Naive thymus-derived CD4-positive, alpha-beta T cell (primary cell): Measurements from ENCODE around the gene TNFAIP2. TPM values are rescaled to one million over a fixed set of nuclear protein-coding genes. Genes with fewer than 3 reads are reported as not detected.

Experiments used
- ATAC-seq: fragments of 150-1000 bp; cut with Tn5 transposase; 2 replicates; pipeline ENCODE4 v1.10.0; 2021; ENCODE audit warnings: mild to moderate bottlenecking, moderate library complexity
- CTCF ChIA-PET: fragments of 350-600 bp; sonication (Branson Sonifier 250); formaldehyde crosslinking; loops from one replicate; lab custom pipeline; 2021; ENCODE audit warnings: antibody characterized with exemption; lab: Charles Lee
- POLR2A ChIA-PET: fragments of 350-600 bp; sonication (Branson Sonifier 250); formaldehyde crosslinking; loops from one replicate; lab custom pipeline; 2021; ENCODE audit warnings: antibody characterized with exemption, inconsistent platforms; lab: Charles Lee
- DNase-seq, 9 donors: peaks; one replicate each; pipeline versions ENCODE4 v3.0.0 to v3.0.0-alpha.2; 2020 to 2022; ENCODE audit warnings: mixed read lengths in 1 of 9
- H3K27ac ChIP-seq: one replicate; pipeline ENCODE4 v1.7.0; 2013; ENCODE audit warnings: mild to moderate bottlenecking, low read depth, low read length, moderate library complexity
- H3K27me3 ChIP-seq, 2 donors: one replicate each; pipeline ENCODE4 v1.7.0; 2013; ENCODE audit warnings: low read length in 2 of 2, mild to moderate bottlenecking in 2 of 2, moderate library complexity in 2 of 2; ENCODE audit not compliant: control insufficient read depth in 2 of 2, insufficient read depth in 2 of 2
- H3K36me3 ChIP-seq, 3 experiments: 1 replicate in 2 of 3; 2 replicates in 1 of 3; pipeline ENCODE4 v1.7.0; 2013; ENCODE audit warnings: low read length in 3 of 3, mild to moderate bottlenecking in 3 of 3, moderate library complexity in 1 of 3; ENCODE audit not compliant: insufficient read depth in 3 of 3, control insufficient read depth in 2 of 3
- H3K4me1 ChIP-seq, 2 donors: one replicate each; pipeline ENCODE4 v1.7.0; 2013; ENCODE audit warnings: low read length in 2 of 2, mild to moderate bottlenecking in 2 of 2, moderate library complexity in 1 of 2; ENCODE audit not compliant: control insufficient read depth in 2 of 2, insufficient read depth in 2 of 2
- H3K4me3 ChIP-seq: 2 replicates; pipeline ENCODE4 v1.7.0; 2013; ENCODE audit warnings: mild to moderate bottlenecking, low read length
- H3K9me3 ChIP-seq, 3 experiments: 1 replicate in 2 of 3; 2 replicates in 1 of 3; pipeline ENCODE4 v1.7.0; 2013; ENCODE audit warnings: low read length in 3 of 3; ENCODE audit not compliant: control insufficient read depth in 2 of 3
- H3K27ac Mint-ChIP-seq, 9 donors: one replicate each; pipeline ENCODE4 v1.8.0; 2020 to 2022; ENCODE audit warnings: mixed read lengths in 9 of 9, mild to moderate bottlenecking in 8 of 9, moderate library complexity in 5 of 9, inconsistent platforms in 2 of 9
- H3K27me3 Mint-ChIP-seq, 5 donors: one replicate each; pipeline ENCODE4 v1.8.0; 2021 to 2022; ENCODE audit warnings: mixed read lengths in 5 of 5, mild to moderate bottlenecking in 1 of 5
- H3K36me3 Mint-ChIP-seq, 5 donors: one replicate each; pipeline ENCODE4 v1.8.0; 2020 to 2022; ENCODE audit warnings: mixed read lengths in 5 of 5, mild to moderate bottlenecking in 3 of 5, inconsistent platforms in 1 of 5
- H3K4me1 Mint-ChIP-seq, 7 donors: one replicate each; pipeline ENCODE4 v1.8.0; 2020 to 2022; ENCODE audit warnings: mixed read lengths in 7 of 7, mild to moderate bottlenecking in 3 of 7, inconsistent platforms in 1 of 7
- H3K4me3 Mint-ChIP-seq, 10 donors: one replicate each; pipeline ENCODE4 v1.8.0; 2020 to 2022; ENCODE audit warnings: mild to moderate bottlenecking in 10 of 10, mixed read lengths in 10 of 10, moderate library complexity in 6 of 10, inconsistent platforms in 2 of 10
- H3K9me3 Mint-ChIP-seq, 11 donors: one replicate each; pipeline ENCODE4 v1.8.0; 2020 to 2022; ENCODE audit warnings: mixed read lengths in 11 of 11, mild to moderate bottlenecking in 4 of 11, inconsistent platforms in 1 of 11, moderate library complexity in 1 of 11
- intact Hi-C, 2 donors: fragments of 100-400 bp; cut with micrococcal nuclease; formaldehyde crosslinking; loops; one replicate each; pipeline ENCODE4 v1.15.1; 2023
- polyA plus RNA-seq, 2 donors: library from polyadenylated mRNA; unstranded; fragments of 300-500 nt; fragmentation: Illumina TruSeq; gene quantifications; one replicate each; pipeline ENCODE4 v1.2.3, GENCODE V29; 2021
- total RNA-seq, 6 experiments: library from RNA in 5 of 6; stranded (reverse) in 5 of 6; gene quantifications; 1 replicate in 5 of 6; 2 replicates in 1 of 6; pipeline ENCODE4 v1.2.3 and lab custom pipeline; 2021 to 2026

TNFAIP2 gene
- total RNA-seq (100 to 1,000 TPM in 1 of 5 experiments, 10 to 100 TPM in 1, 1 to 10 TPM in 3; 1.1 to 309 (median 5.5) TPM), polyA plus RNA-seq (not detected), total RNA-seq (lab: John Stamatoyannopoulos, UW) (1.9 reads per million, percentile 8 among the genes with 10 or more reads in this experiment)

GRCh38 chr14:103122947-103123633 is at the start of gene TNFAIP2:
Gene TNFAIP2 (plus strand): TSS chr14:103123461. CDS start chr14:103126458, 2,997 bp downstream.
- intact Hi-C loops: no loop called here
- no peaks in the 10 kb centered on the region for H3K27me3 ChIP-seq
- H3K36me3 Mint-ChIP-seq: no peaks in the 10 kb centered on the region
- peaks cover 0 to 5% (median 4%) of the 10 kb centered on the region in 7 donors for H3K4me1 Mint-ChIP-seq
- peak; percentile 55 for ATAC-seq
- no peak within 1 kb of the TSS for H3K27ac ChIP-seq
- peaks cover 16 to 40% (median 24%) of the 10 kb centered on the region in 5 donors for H3K27me3 Mint-ChIP-seq
- peaks cover 0 to 3% (median 0%) of the 10 kb centered on the region in 11 donors for H3K9me3 Mint-ChIP-seq
- no peaks in the 10 kb centered on the region for H3K9me3 ChIP-seq
- H3K4me3 ChIP-seq: no peak within 1 kb of the TSS
- no peak within 1 kb of the TSS for H3K27ac Mint-ChIP-seq
- ChIA-PET POLR2A (no interaction called here), CTCF (no interaction called here)
- no peaks in the 10 kb centered on the region for H3K36me3 ChIP-seq
- H3K4me1 ChIP-seq: no peaks in the 10 kb centered on the region
- DNase-seq: no peak
- H3K4me3 Mint-ChIP-seq: peak within 1 kb of the TSS in 4 of 10 donors; percentile 29 to 66 (median 53)

- peaks cover 0 to under 1% (median 0%) of the 10 kb centered on the region in 5 donors for H3K27me3 Mint-ChIP-seq
- no peak for ATAC-seq
- no peaks in the 10 kb centered on the region for H3K36me3 Mint-ChIP-seq
- H3K4me1 Mint-ChIP-seq: peaks cover 0 to 4% (median 0%) of the 10 kb centered on the region in 7 donors
- ChIA-PET POLR2A (no interaction called here), CTCF (interaction anchor here (0.7 to 2.4 kb wide), 4 partner anchors 27 to 380 kb away, joined by 3 to 6 read pairs (median 5); no protein-coding TSS in a partner anchor)
- no peak overlapping the region for H3K27ac ChIP-seq
- no peaks in the 10 kb centered on the region for H3K27me3 ChIP-seq
- DNase-seq: no peak
- intact Hi-C loops: loop anchor here in 1 of 2 donors (2.0 kb wide), 1 partner anchor 17 kb away; no protein-coding TSS in a partner anchor
- peaks cover 0 to 1% (median 0%) of the 10 kb centered on the region in 11 donors for H3K9me3 Mint-ChIP-seq
- H3K4me1 ChIP-seq: peaks cover 0 to 5% of the 10 kb centered on the region in 2 donors
- peak overlapping the region in 4 of 10 donors; percentile 2 to 32 (median 13) for H3K4me3 Mint-ChIP-seq
- no peak overlapping the region for H3K27ac Mint-ChIP-seq
- no peaks in the 10 kb centered on the region for H3K36me3 ChIP-seq
- no peak overlapping the region for H3K4me3 ChIP-seq
- H3K9me3 ChIP-seq: no peaks in the 10 kb centered on the region
These were observed 49.2 kb upstream of the TNFAIP2 start for GRCh38 chr14:103073876-103074728.

- Histone ChIP-seq H3K27me3 (no peaks in the 10 kb centered on the region), H3K4me1 (peaks cover 0 to 5% of the 10 kb centered on the region in 2 donors), H3K36me3 (no peaks in the 10 kb centered on the region), H3K9me3 (no peaks in the 10 kb centered on the region), H3K4me3 (peak overlapping the region; percentile 47), H3K27ac (no peak overlapping the region)
- no peaks in the 10 kb centered on the region for H3K27me3 Mint-ChIP-seq
- H3K9me3 Mint-ChIP-seq: peaks cover 0 to 1% (median 0%) of the 10 kb centered on the region in 11 donors
- ChIA-PET POLR2A (no interaction called here), CTCF (interaction anchor here (0.7 to 2.4 kb wide), 5 partner anchors 22 to 380 kb away, joined by 3 to 6 read pairs (median 5); no protein-coding TSS in a partner anchor)
- H3K36me3 Mint-ChIP-seq: no peaks in the 10 kb centered on the region
- no peak overlapping the region for H3K27ac Mint-ChIP-seq
- H3K4me3 Mint-ChIP-seq: peak overlapping the region in 6 of 10 donors; percentile 2 to 32 (median 14)
- ATAC-seq (no peak), DNase-seq (no peak)
- intact Hi-C loops: loop anchor here (1.0 to 5.0 kb wide), 5 partner anchors 16 to 383 kb away; partner anchors contain the start of gene CDC42BPB (in 1 of the 2)
- peaks cover 0 to 4% (median 0%) of the 10 kb centered on the region in 7 donors for H3K4me1 Mint-ChIP-seq
These were observed 48.4 kb upstream of the TNFAIP2 start for GRCh38 chr14:103074729-103075367.

GRCh38 chr14:103078420-103078749 is 44.9 kb upstream of the TNFAIP2 start:
- ATAC-seq: peak; percentile 85

GRCh38 chr14:103078860-103079587 is 44.2 kb upstream of the TNFAIP2 start:
- Histone ChIP-seq H3K27ac (no peak overlapping the region), H3K4me1 (peaks cover 0 to 5% of the 10 kb centered on the region in 2 donors), H3K27me3 (no peaks in the 10 kb centered on the region), H3K4me3 (no peak overlapping the region), H3K9me3 (no peaks in the 10 kb centered on the region), H3K36me3 (no peaks in the 10 kb centered on the region)
- ChIA-PET CTCF (interaction anchor here (1.8 kb wide), 1 partner anchor 384 kb away, joined by 5 read pairs; no protein-coding TSS in a partner anchor), POLR2A (interaction anchor here (0.7 kb wide), 1 partner anchor 116 kb away, joined by 4 read pairs; no protein-coding TSS in a partner anchor)
- Mint-ChIP-seq H3K36me3 (no peaks in the 10 kb centered on the region), H3K27ac (no peak overlapping the region), H3K4me1 (peaks cover 0 to 2% (median 0%) of the 10 kb centered on the region in 7 donors), H3K4me3 (no peak overlapping the region), H3K9me3 (peaks cover 0 to 1% (median 0%) of the 10 kb centered on the region in 11 donors), H3K27me3 (no peaks in the 10 kb centered on the region)
- ATAC-seq: no peak
- DNase-seq: no peak
- intact Hi-C loops: loop anchor here (1.0 to 5.0 kb wide), 5 partner anchors 12 to 387 kb away; no protein-coding TSS in a partner anchor

More at GRCh38 chr14:103078420-103078749, 44.9 kb upstream of the TNFAIP2 start:
- Mint-ChIP-seq H3K36me3 (no peaks in the 10 kb centered on the region), H3K4me1 (peaks cover 0 to 2% (median 0%) of the 10 kb centered on the region in 7 donors), H3K9me3 (peaks cover 0 to 1% (median 0%) of the 10 kb centered on the region in 11 donors), H3K27me3 (no peaks in the 10 kb centered on the region), H3K4me3 (peak overlapping the region in 2 of 10 donors; percentile 3 to 37), H3K27ac (no peak overlapping the region)
- Histone ChIP-seq H3K9me3 (no peaks in the 10 kb centered on the region), H3K4me3 (no peak overlapping the region), H3K4me1 (peaks cover 0 to 5% of the 10 kb centered on the region in 2 donors), H3K36me3 (no peaks in the 10 kb centered on the region), H3K27me3 (no peaks in the 10 kb centered on the region), H3K27ac (no peak overlapping the region)
- peak; percentile 60 to 83 (median 74) for DNase-seq
- intact Hi-C loops: loop anchor here (1.0 to 5.0 kb wide), 5 partner anchors 13 to 386 kb away; no protein-coding TSS in a partner anchor
- ChIA-PET POLR2A (interaction anchor here (0.7 kb wide), 1 partner anchor 116 kb away, joined by 4 read pairs; no protein-coding TSS in a partner anchor), CTCF (interaction anchor here (1.8 kb wide), 1 partner anchor 384 kb away, joined by 5 read pairs; no protein-coding TSS in a partner anchor)
